ENCODE measurements around the gene SORCS3.

The SORCS3 gene

DNA sequence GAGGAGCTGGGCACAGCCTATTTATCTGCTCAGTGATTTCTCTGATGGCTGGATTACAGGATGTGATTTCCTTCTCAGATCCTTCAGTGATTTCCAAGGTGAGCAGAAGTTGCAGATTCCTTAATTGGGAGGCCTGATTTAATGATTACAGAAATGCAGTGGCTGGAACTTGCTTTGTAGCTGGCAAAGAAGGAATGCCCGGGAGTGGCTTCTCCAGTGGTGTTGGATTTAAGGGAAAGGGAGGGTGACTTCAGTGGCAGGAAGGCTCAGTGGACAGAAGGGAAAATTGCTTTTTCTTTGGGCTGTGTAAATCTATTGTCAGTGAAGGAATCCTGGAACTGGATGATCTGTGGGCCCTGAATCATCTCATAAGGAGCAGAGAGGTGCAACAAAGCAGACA, 5.1 kb downstream of the SORCS3 start:
- DNase-seq: no peak

DNA sequence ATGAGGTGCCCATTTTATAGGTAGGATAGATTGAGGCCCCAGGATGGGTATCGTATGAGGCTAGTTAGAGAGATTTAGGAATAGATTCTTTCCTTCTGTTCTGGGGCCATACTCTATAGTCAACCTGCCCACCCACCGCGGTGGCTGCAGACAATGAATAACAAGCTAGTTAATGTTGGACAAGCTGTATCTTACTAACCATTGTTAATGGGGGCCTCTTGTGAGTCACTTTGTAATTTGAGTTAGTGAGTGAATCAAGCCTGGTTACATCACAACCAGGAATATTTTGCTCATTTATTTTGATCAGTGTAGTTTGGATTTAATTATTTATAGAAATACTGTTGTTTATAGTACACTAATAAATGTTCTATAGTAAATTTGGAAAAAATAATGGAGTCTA, 7.3 kb downstream of the SORCS3 start:
- DNase-seq: no peak

DNA sequence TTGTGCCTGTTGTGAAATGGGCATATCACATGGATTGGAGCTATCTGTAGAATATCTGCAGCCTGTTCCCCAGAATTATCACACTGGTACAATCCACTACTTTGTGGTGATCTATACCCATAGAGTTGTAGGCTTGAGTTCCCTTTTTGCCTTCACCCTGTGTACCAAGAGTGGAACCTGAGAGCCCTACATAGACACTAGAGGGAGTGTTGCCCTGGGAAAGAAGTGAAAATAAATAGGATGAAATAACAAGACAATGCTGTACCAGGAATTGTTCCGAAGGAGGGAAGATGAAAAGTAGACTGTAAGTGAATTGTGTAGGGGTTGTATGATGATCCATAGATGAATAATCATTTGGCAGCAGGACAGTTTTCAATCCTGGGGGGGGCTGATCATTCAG, 9.0 kb downstream of the SORCS3 start:
- DNase-seq: no peak

DNA sequence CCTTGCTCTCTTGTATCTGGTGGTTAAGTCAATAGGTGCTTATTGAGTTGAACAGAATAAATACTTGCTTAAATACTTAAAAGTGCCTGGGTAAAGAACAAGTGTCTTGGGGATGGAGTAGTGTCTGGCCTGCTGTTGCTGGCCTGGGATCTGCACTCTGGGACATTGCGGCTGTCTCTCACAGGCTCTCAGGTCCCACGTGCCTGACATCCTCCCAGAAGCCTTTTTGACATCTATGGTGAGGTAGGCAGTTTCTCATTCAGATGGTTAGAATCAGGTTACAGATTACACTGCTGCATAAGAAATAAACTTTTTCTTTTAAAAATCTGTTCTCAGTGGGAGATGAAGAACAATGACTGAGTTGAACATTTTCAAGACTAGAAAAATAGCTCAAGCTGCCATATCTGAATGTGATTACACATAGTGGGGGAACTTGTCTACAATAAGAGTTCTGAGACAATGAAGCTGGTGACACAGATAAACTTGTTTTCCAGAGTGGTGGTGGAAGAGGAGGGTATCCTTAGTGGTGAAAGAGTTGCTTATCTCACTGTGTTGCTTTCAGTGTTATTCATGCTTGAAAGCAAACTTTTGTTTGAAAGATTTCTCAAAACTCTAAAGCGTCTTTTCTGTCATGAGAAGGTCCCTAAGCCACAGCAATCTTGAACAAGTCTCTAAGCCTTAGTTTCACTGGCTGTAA, 9.7 kb downstream of the SORCS3 start:
- DNase-seq: no peak

DNA sequence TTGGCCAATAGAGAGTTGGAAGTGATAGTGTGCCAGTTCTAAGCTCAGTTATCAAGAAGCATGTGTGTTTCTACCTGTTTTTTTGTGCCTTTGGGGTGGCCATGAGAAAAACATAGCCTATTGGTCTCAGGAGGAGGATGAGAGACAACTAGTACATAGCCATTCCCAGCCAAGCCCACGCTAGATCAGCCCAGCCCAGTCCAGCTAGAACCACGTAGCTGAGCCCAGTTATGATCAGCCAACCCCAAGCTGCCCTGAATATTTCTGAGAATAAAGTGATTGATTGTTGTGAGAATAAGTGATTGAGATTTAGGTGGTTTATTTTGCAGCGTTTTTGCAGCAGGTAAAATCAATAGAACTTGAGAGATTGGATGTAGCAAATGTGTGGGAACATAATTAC, 15.9 kb downstream of the SORCS3 start:
- no peak for DNase-seq

DNA sequence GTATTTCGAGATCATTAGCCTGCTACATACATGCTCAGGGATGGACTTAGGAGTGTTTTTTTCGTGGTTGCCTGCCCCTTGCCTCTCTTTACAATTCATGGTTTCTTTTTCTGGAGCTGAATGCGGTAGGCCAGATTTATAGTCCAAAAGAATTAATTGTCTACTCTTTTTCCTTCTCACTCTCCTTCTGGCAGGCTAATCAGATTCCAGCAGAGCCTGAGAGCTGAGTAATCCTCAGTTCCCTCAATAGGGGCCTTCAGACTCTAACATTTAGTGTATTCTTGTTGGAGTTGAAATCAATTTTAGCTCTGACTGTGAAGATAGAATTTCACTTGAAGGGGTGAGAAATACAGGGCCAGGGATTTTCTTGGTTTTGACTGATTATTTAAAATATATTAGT, 16.4 kb downstream of the SORCS3 start:
- no peak for DNase-seq

DNA sequence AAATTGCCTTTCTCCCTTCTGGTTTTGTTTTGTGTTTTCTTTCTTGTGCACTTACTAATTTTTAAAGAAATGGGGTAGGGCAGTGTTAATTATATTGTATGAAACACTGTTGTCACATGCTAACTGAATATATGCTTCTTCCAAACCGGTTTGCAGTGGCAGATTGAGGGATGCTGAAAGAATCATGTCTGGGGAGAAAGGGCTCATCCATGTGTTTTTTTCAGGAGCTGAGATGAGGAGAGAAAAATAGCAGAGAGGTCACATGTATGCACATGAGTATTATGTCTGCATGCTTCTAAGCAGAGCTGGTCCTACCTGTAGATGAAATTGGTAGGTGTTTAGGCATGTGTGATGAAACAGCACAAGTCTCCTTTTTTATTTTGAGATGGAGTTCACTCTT, 17.0 kb downstream of the SORCS3 start:
- DNase-seq: no peak

GRCh38 chr10:104659809-104660208, 18.7 kb downstream of the SORCS3 start:
- no peak for DNase-seq

GRCh38 chr10:104663076-104663475, 22.0 kb downstream of the SORCS3 start:
- DNase-seq: no peak

- DNase-seq: no peak
These were observed 22.5 kb downstream of the SORCS3 start for GRCh38 chr10:104663563-104663962.

DNA sequence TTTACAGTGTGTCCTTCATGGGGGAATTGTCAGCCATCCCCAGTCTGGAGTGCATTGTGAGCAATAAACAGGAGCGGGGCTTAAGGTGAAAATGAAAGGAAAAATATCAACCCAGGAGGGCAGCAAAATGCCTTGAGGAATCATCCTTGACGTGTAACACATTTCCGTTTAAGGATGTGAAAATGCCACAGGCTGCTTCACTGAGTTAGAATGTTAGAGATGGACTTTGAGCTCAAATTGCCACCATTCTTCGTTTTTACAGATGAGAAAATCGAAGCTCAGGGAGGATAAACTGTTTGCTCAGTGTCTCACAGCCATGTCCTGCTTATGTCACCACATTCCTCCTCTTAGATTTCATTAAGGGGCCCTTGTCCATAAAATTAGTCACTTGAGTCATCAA, 23.1 kb downstream of the SORCS3 start:
- no peak for DNase-seq

DNA sequence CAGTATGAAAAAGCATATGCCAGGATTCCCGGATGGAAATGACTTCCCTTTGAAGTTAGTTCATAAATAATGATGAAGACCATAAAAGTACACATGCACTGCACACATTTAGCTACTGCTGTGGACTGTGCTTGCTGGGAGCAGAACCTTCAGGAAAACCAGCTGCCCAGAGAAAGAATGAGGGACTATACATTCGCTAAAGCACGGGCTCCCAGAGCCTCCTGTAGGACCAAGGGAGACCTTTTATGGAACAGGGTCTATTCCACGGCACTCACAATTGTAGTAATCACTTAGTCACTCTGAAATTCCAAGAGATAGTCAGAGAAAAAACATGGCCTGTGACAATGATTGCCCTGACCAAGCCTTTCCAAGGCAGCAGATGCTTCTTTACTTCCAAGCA, 24.1 kb downstream of the SORCS3 start:
- no peak for DNase-seq

DNA sequence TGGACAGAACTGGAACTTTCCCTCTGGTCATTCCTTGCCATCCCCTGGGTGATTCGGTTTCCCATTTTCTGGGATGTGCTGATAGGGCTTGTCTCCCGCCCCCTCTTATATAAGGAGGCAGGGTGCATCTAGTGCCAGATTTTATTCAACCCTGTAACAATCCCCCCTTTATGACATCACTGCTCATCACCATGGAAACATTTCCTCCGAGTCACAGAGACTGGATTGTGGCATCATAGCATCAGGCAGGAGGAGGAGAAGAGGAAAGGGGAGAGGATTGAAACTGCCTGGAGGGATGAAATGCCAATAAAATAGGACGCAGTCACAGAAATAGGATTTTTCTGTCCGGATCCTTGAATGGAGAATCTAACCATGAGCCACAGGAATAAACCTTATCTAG, 25.0 kb downstream of the SORCS3 start:
- DNase-seq: no peak

- DNase-seq: no peak
These were observed 35.8 kb downstream of the SORCS3 start for GRCh38 chr10:104676874-104677273.

DNA sequence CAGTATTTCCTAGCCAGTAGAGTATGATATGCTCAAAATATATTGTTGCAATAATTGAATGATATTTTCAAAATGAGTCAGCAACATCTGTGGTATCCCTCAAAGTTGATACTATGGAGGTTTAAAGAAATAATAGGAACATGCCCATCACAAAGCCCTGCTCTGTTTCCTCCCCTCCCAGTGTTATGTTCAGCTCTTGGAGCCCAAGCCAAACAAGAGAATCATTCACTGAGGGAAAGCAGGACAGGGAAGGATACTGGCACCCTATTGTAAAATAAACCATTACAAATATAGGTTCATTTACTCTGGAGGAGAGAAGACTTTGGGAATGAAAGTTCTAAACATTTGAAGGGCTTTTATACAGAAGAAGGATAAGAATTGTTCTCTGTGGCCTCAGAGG, 37.6 kb downstream of the SORCS3 start:
- no peak for DNase-seq

- DNase-seq: no peak
These were observed 39.6 kb downstream of the SORCS3 start for GRCh38 chr10:104680467-104681401.

DNA sequence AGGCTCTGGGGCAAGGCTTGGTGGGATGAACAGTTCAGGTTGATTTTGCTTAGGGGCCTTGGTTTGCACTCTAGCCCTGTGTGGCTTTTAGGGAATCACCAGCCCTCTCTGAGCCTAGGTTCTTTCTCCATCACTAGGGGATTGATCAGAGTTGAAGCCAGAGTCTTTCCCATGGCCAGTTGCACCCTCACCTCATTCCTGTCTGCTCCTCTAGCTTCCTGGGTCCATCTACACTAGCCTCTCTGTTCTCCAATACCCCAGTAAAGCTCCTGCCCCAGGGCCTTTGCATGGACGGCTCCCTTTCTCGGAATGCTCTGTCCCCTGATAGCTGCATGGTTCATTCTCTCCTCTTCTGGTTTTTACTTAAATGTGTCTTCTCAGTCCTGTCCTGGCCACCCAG, 40.4 kb downstream of the SORCS3 start:
- DNase-seq: no peak

DNA sequence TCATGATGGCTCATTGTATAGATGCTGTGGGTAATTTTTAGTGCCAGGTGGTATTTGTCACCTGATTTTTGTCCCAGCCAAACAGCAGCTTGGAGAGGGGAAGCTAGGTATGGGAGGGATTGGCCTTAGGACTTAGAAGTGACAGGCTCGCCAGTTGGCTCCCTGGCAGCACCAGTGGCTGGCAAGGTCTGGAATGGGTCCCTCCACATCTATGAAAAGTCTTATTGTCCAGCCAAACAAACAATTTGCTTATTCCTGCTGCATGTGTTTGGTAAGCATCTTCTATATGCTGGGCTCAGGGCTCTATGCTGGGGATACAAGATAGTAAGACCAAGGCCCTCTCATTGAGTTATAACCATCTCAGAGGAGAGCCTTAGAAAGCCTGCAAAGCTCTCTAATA, 42.5 kb downstream of the SORCS3 start:
- no peak for DNase-seq

GRCh38 chr10:104686829-104687228, 45.7 kb downstream of the SORCS3 start:
- DNase-seq: no peak

GRCh38 chr10:104688251-104689042, 47.4 kb downstream of the SORCS3 start:
- DNase-seq: no peak

- no peak for DNase-seq
These were observed 48.0 kb downstream of the SORCS3 start for GRCh38 chr10:104689105-104689504.

- no peak for DNase-seq
These were observed 48.5 kb downstream of the SORCS3 start for GRCh38 chr10:104689547-104689946.

DNA sequence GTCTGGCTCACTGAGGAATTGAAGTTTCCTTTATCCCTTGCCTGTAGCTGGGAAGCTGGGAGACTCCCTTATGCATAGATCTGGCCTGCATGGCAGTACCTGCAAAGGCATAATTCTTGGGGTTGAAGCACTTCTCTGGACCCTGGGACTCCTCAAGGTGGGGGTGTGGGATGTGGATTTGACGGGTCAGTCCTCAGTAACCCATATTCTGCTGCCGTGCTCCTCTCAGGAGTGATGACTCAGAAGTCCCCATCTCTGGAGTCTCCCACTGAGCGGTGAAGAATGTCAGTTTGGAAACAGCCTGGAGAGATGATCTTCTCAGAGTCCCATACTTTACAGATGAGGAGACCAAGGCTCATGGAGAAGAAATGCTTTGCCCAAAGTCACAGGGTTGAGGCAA, 49.0 kb downstream of the SORCS3 start:
- DNase-seq: no peak

DNA sequence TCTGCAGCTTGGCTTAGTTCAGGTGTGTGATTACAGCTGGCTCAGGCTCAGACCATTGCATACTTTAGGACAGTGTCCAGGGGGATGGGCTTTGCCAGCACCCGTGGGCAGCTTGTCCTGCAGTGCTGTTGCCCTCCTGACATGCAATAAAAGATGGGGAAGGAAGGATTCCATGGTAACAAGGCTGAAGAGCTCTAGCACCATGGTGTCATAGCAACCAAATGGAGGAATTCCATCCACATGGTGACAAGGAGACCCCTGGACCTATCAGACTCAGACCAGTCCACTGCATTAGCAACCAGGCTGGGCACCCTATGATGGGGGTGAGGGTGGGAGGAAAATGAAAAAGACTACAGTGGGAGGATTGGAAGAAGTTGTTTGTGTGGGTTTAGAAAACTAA, 49.9 kb downstream of the SORCS3 start:
- no peak for DNase-seq

All from SIG-M5 (cell line).